ENCODE data around the gene PRELID2. TPM values are rescaled to one million over a fixed set of nuclear protein-coding genes. Genes with fewer than 3 reads are reported as not detected.
"Not testable (repeated sequence)": the region's sequence is repeated elsewhere in the genome, so short reads cannot be mapped to it uniquely, and the experiment has no call there.

Gene PRELID2
- total RNA-seq, 1 experiment from 2014 or later, result 32.9 TPM

GRCh38 chr5:145803112-145804004 is 31.8 kb downstream of the PRELID2 start:
- in situ Hi-C loops (cut with HindIII; ENCODE audit: low sequenced_read_pairs), result no loop called here
- DNase-seq (ENCODE audit: low spot score), result no peak

- in situ Hi-C loops (cut with HindIII; ENCODE audit: low sequenced_read_pairs), result no loop called here
- no peak for DNase-seq (ENCODE audit: low spot score)
Observed at GRCh38 chr5:145801195-145801594, 33.9 kb downstream of the PRELID2 start.

GRCh38 chr5:145800181-145800580 is 35.0 kb downstream of the PRELID2 start:
- no peak for DNase-seq (ENCODE audit: low spot score)
- in situ Hi-C loops (cut with HindIII; ENCODE audit: low sequenced_read_pairs), result no loop called here

GRCh38 chr5:145798503-145798902 is 36.6 kb downstream of the PRELID2 start:
- DNase-seq (ENCODE audit: low spot score); in situ Hi-C loops (cut with HindIII; ENCODE audit: low sequenced_read_pairs): not testable (repeated sequence)

- in situ Hi-C loops (cut with HindIII; ENCODE audit: low sequenced_read_pairs), result no loop called here
- DNase-seq (ENCODE audit: low spot score), result no peak
Observed at GRCh38 chr5:145797336-145797735, 37.8 kb downstream of the PRELID2 start.

GRCh38 chr5:145796318-145796717 is 38.8 kb downstream of the PRELID2 start:
- in situ Hi-C loops (cut with HindIII; ENCODE audit: low sequenced_read_pairs), result no loop called here
- no peak for DNase-seq (ENCODE audit: low spot score)

GRCh38 chr5:145793574-145793973 is 41.6 kb downstream of the PRELID2 start:
- DNase-seq (ENCODE audit: low spot score), result no peak
- in situ Hi-C loops (cut with HindIII; ENCODE audit: low sequenced_read_pairs), result no loop called here

- DNase-seq (ENCODE audit: low spot score), result no peak
- in situ Hi-C loops (cut with HindIII; ENCODE audit: low sequenced_read_pairs), result no loop called here
Observed at GRCh38 chr5:145792840-145793239, 42.3 kb downstream of the PRELID2 start.

- in situ Hi-C loops (cut with HindIII; ENCODE audit: low sequenced_read_pairs), result no loop called here
- no peak for DNase-seq (ENCODE audit: low spot score)
Observed at GRCh38 chr5:145791866-145792265, 43.3 kb downstream of the PRELID2 start.

GRCh38 chr5:145787996-145788395 is 47.1 kb downstream of the PRELID2 start:
- in situ Hi-C loops (cut with HindIII; ENCODE audit: low sequenced_read_pairs), result no loop called here
- DNase-seq (ENCODE audit: low spot score), result no peak

GRCh38 chr5:145787507-145787906 is 47.6 kb downstream of the PRELID2 start:
- in situ Hi-C loops (cut with HindIII; ENCODE audit: low sequenced_read_pairs), result no loop called here
- no peak for DNase-seq (ENCODE audit: low spot score)

- DNase-seq (ENCODE audit: low spot score), result no peak
- in situ Hi-C loops (cut with HindIII; ENCODE audit: low sequenced_read_pairs), result no loop called here
Observed at GRCh38 chr5:145787001-145787400, 48.1 kb downstream of the PRELID2 start.

GRCh38 chr5:145780982-145781381 is 54.2 kb downstream of the PRELID2 start:
- in situ Hi-C loops (cut with HindIII; ENCODE audit: low sequenced_read_pairs), result no loop called here
- no peak for DNase-seq (ENCODE audit: low spot score)

- DNase-seq (ENCODE audit: low spot score), result no peak
- in situ Hi-C loops (cut with HindIII; ENCODE audit: low sequenced_read_pairs), result no loop called here
Observed at GRCh38 chr5:145778144-145778900, 56.8 kb downstream of the PRELID2 start.

- DNase-seq (ENCODE audit: low spot score), result no peak
- in situ Hi-C loops (cut with HindIII; ENCODE audit: low sequenced_read_pairs), result no loop called here
Observed at GRCh38 chr5:145777445-145778063, 57.6 kb downstream of the PRELID2 start.

- in situ Hi-C loops (cut with HindIII; ENCODE audit: low sequenced_read_pairs), result no loop called here
- DNase-seq (ENCODE audit: low spot score), result no peak
Observed at GRCh38 chr5:145776886-145777285, 58.3 kb downstream of the PRELID2 start.

- no peak for DNase-seq (ENCODE audit: low spot score)
- in situ Hi-C loops (cut with HindIII; ENCODE audit: low sequenced_read_pairs), result no loop called here
Observed at GRCh38 chr5:145775893-145776444, 59.2 kb downstream of the PRELID2 start.

GRCh38 chr5:145775411-145775810 is 59.7 kb downstream of the PRELID2 start:
- no peak for DNase-seq (ENCODE audit: low spot score)
- in situ Hi-C loops (cut with HindIII; ENCODE audit: low sequenced_read_pairs), result no loop called here

- in situ Hi-C loops (cut with HindIII; ENCODE audit: low sequenced_read_pairs), result no loop called here
- DNase-seq (ENCODE audit: low spot score), result no peak
Observed at GRCh38 chr5:145774442-145774841, 60.7 kb downstream of the PRELID2 start.

GRCh38 chr5:145772466-145772865 is 62.7 kb downstream of the PRELID2 start:
- in situ Hi-C loops (cut with HindIII; ENCODE audit: low sequenced_read_pairs), result no loop called here
- DNase-seq (ENCODE audit: low spot score), result no peak

Data from G401 (cell line).